SJSA1 (cell line): ENCODE data around the gene C9orf43. TPM values are rescaled to one million over a fixed set of nuclear protein-coding genes. Genes with fewer than 3 reads are reported as not detected.
A peak's percentile ranks its signal among the peaks of the same experiment; 100 is the strongest.
"Not testable (repeated sequence)": the region's sequence is repeated elsewhere in the genome, so short reads cannot be mapped to it uniquely, and the experiment has no call there.

Experiments used
- DNase-seq, 2 experiments: peaks; one replicate each; pipeline ENCODE4 v3.0.0-alpha.2; 2015 to 2020; ENCODE audit warnings: low spot score in 2 of 2, low read depth in 1 of 2
- H3K27ac ChIP-seq: fragments of 250-450 bp; sonication (Bioruptor Pico); 2 replicates; pipeline ENCODE4 v1.5.1; 2020; ENCODE audit warnings: mild to moderate bottlenecking, moderate library complexity
- H3K27me3 ChIP-seq: fragments of 250-450 bp; sonication (Bioruptor Pico); replicated peaks from 2 replicates; pipeline ENCODE4 v1.5.1; 2020; ENCODE audit warnings: mild to moderate bottlenecking, moderate library complexity
- H3K36me3 ChIP-seq: fragments of 250-450 bp; sonication (Bioruptor Pico); 2 replicates; pipeline ENCODE4 v1.5.1; 2020; ENCODE audit warnings: mild to moderate bottlenecking
- H3K4me1 ChIP-seq: fragments of 250-450 bp; sonication (Bioruptor Pico); replicated peaks from 2 replicates; pipeline ENCODE4 v1.6.1; 2021; ENCODE audit warnings: mild to moderate bottlenecking
- H3K4me3 ChIP-seq: fragments of 250-450 bp; sonication (Bioruptor Pico); 2 replicates; pipeline ENCODE4 v1.5.1; 2020; ENCODE audit warnings: mild to moderate bottlenecking
- H3K9me3 ChIP-seq: fragments of 250-450 bp; sonication (Bioruptor Pico); replicated peaks from 2 replicates; pipeline ENCODE4 v1.5.1; 2020; ENCODE audit warnings: mild to moderate bottlenecking
- total RNA-seq: library from RNA; depleted of rRNA; stranded (reverse); fragments of >200 nt; shearing (Covaris generic); gene quantifications from 2 replicates; pipeline ENCODE4 v1.2.3, GENCODE V29; 2014

C9orf43 gene
- total RNA-seq, 1 experiment from 2014 or later = 0.13 TPM

GRCh38 chr9:113375057-113376023, 35.2 kb upstream of the C9orf43 start:
- no peak overlapping the region for H3K27ac ChIP-seq
- H3K4me1 ChIP-seq = peaks cover 4% of the 10 kb centered on the region
- no peak overlapping the region for H3K4me3 ChIP-seq
- no peak for DNase-seq
- no peaks in the 10 kb centered on the region; the same call in 1 of the 2 replicates for H3K36me3 ChIP-seq
- no peaks in the 10 kb centered on the region for H3K9me3 ChIP-seq
- H3K27me3 ChIP-seq = no peaks in the 10 kb centered on the region

GRCh38 chr9:113376634-113377567, 33.6 kb upstream of the C9orf43 start, which contains the start of gene HDHD3:
Gene HDHD3, minus strand, starts transcription at chr9:113376986. Its CDS starts 2,632 bp downstream, at chr9:113374354.
- DNase-seq = peak; percentile 61 to 66
- H3K9me3 ChIP-seq = no peaks in the 10 kb centered on the region
- H3K27ac ChIP-seq = no peak within 1 kb of the TSS
- H3K4me1 ChIP-seq = peaks cover 10% of the 10 kb centered on the region
- no peaks in the 10 kb centered on the region for H3K27me3 ChIP-seq
- peak within 1 kb of the TSS; percentile 90 for H3K4me3 ChIP-seq
- no peaks in the 10 kb centered on the region; the same call in 1 of the 2 replicates for H3K36me3 ChIP-seq

GRCh38 chr9:113379094-113379828, 31.3 kb upstream of the C9orf43 start:
- H3K4me3 ChIP-seq, H3K9me3 ChIP-seq, H3K27ac ChIP-seq, H3K27me3 ChIP-seq, H3K36me3 ChIP-seq, DNase-seq: not testable (repeated sequence)
- H3K4me1 ChIP-seq = peaks cover 10% of the 10 kb centered on the region

GRCh38 chr9:113379829-113380210, 30.7 kb upstream of the C9orf43 start:
- H3K27me3 ChIP-seq, H3K9me3 ChIP-seq, DNase-seq, H3K36me3 ChIP-seq, H3K4me3 ChIP-seq, H3K27ac ChIP-seq: not testable (repeated sequence)
- peaks cover 10% of the 10 kb centered on the region for H3K4me1 ChIP-seq

- no peak for DNase-seq
- Histone ChIP-seq H3K9me3 (no peaks in the 10 kb centered on the region), H3K4me3 (no peak overlapping the region), H3K36me3 (no peaks in the 10 kb centered on the region), H3K27ac (no peak overlapping the region), H3K27me3 (no peaks in the 10 kb centered on the region), H3K4me1 (peaks cover 10% of the 10 kb centered on the region)
These were observed 29.6 kb upstream of the C9orf43 start for GRCh38 chr9:113380869-113381378.

- DNase-seq, H3K27ac ChIP-seq, H3K4me3 ChIP-seq, H3K36me3 ChIP-seq, H3K9me3 ChIP-seq, H3K27me3 ChIP-seq: not testable (repeated sequence)
- H3K4me1 ChIP-seq = peaks cover 10% of the 10 kb centered on the region
These were observed 29.1 kb upstream of the C9orf43 start for GRCh38 chr9:113381441-113381840.

GRCh38 chr9:113381909-113382411, 28.6 kb upstream of the C9orf43 start:
- Histone ChIP-seq H3K27me3 (no peaks in the 10 kb centered on the region), H3K36me3 (no peaks in the 10 kb centered on the region; the same call in 1 of the 2 replicates), H3K4me3 (no peak overlapping the region), H3K27ac (no peak overlapping the region), H3K9me3 (no peaks in the 10 kb centered on the region), H3K4me1 (peaks cover 10% of the 10 kb centered on the region)
- no peak for DNase-seq

GRCh38 chr9:113386571-113387393, 23.8 kb upstream of the C9orf43 start:
- H3K27ac ChIP-seq = no peak overlapping the region
- H3K36me3 ChIP-seq = peaks cover 14% of the 10 kb centered on the region
- no peaks in the 10 kb centered on the region for H3K4me1 ChIP-seq
- H3K27me3 ChIP-seq = no peaks in the 10 kb centered on the region
- no peak overlapping the region for H3K4me3 ChIP-seq
- H3K9me3 ChIP-seq = no peaks in the 10 kb centered on the region
- no peak for DNase-seq

GRCh38 chr9:113387560-113388230, 22.9 kb upstream of the C9orf43 start:
- Histone ChIP-seq H3K27ac (no peak overlapping the region), H3K9me3 (no peaks in the 10 kb centered on the region), H3K4me1 (no peaks in the 10 kb centered on the region), H3K36me3 (peaks cover 17% of the 10 kb centered on the region), H3K27me3 (no peaks in the 10 kb centered on the region), H3K4me3 (no peak overlapping the region)
- DNase-seq = no peak

GRCh38 chr9:113388833-113389232, 21.7 kb upstream of the C9orf43 start:
- H3K4me3 ChIP-seq = no peak overlapping the region
- no peaks in the 10 kb centered on the region for H3K27me3 ChIP-seq
- H3K4me1 ChIP-seq = no peaks in the 10 kb centered on the region
- no peak for DNase-seq
- H3K27ac ChIP-seq = no peak overlapping the region
- no peaks in the 10 kb centered on the region for H3K9me3 ChIP-seq
- peaks cover 17% of the 10 kb centered on the region for H3K36me3 ChIP-seq

GRCh38 chr9:113389451-113389850, 21.1 kb upstream of the C9orf43 start:
- H3K27me3 ChIP-seq = no peaks in the 10 kb centered on the region
- H3K4me1 ChIP-seq = no peaks in the 10 kb centered on the region
- H3K27ac ChIP-seq = no peak overlapping the region
- no peaks in the 10 kb centered on the region for H3K9me3 ChIP-seq
- H3K4me3 ChIP-seq = no peak overlapping the region
- no peak for DNase-seq
- peaks cover 17% of the 10 kb centered on the region for H3K36me3 ChIP-seq
